Activated naive CD8-positive, alpha-beta T cell treated with anti-CD3 and anti-CD28 coated beads for 36 hours (primary cell): ENCODE data around the gene ZNF586. TPM values are rescaled to one million over a fixed set of nuclear protein-coding genes. Genes with fewer than 3 reads are reported as not detected.
A peak's percentile ranks its signal among the peaks of the same experiment; 100 is the strongest.

ENCODE experiments used
- DNase-seq: peaks from one replicate; pipeline ENCODE4 v3.0.0; 2021
- H3K27ac Mint-ChIP-seq: one replicate; pipeline ENCODE4 v1.8.0; 2022; ENCODE audit warnings: mild to moderate bottlenecking, moderate library complexity, mixed read lengths
- H3K27me3 Mint-ChIP-seq: one replicate; pipeline ENCODE4 v1.8.0; 2022; ENCODE audit warnings: mild to moderate bottlenecking, mixed read lengths
- H3K36me3 Mint-ChIP-seq: one replicate; pipeline ENCODE4 v1.8.0; 2021; ENCODE audit warnings: mild to moderate bottlenecking, mixed read lengths
- H3K4me1 Mint-ChIP-seq: one replicate; pipeline ENCODE4 v1.8.0; 2021; ENCODE audit warnings: mixed read lengths
- H3K4me3 Mint-ChIP-seq: one replicate; pipeline ENCODE4 v1.8.0; 2022; ENCODE audit warnings: mild to moderate bottlenecking, moderate library complexity, mixed read lengths
- H3K9me3 Mint-ChIP-seq: one replicate; pipeline ENCODE4 v1.8.0; 2022; ENCODE audit warnings: mixed read lengths
- total RNA-seq, 2 experiments: library from RNA; stranded (reverse); gene quantifications; one replicate each; pipeline ENCODE4 v1.2.3, GENCODE V29; 2021

ZNF586 gene
- total RNA-seq, 2 experiments from 2014 or later, result 16.1 to 17.9 TPM

GRCh38 chr19:57829316-57829715 lies 59.8 kb downstream of the ZNF586 start:
- Mint-ChIP-seq H3K36me3 (peaks cover 54% of the 10 kb centered on the region), H3K27me3 (no peaks in the 10 kb centered on the region), H3K4me3 (no peak overlapping the region), H3K9me3 (no peaks in the 10 kb centered on the region), H3K4me1 (peaks cover 41% of the 10 kb centered on the region), H3K27ac (no peak overlapping the region)
- no peak for DNase-seq

- Mint-ChIP-seq H3K4me3 (peak within 1 kb of the TSS; percentile 59), H3K4me1 (peaks cover 36% of the 10 kb centered on the region), H3K9me3 (no peaks in the 10 kb centered on the region), H3K27me3 (no peaks in the 10 kb centered on the region), H3K27ac (peak within 1 kb of the TSS; percentile 60), H3K36me3 (peaks cover 49% of the 10 kb centered on the region)
- peak; percentile 35 for DNase-seq
Observed at GRCh38 chr19:57830071-57830602, 60.7 kb downstream of the ZNF586 start, which contains the start of gene ZNF587B. TSS of gene ZNF587B (plus strand) at chr19:57830299. CDS start at chr19:57830529, 230 bp downstream.

Other genes starting within 250 kb of the ZNF586 start
- gene ZNF549, start 242.3 kb upstream of the ZNF586 start, total RNA-seq, result 1 to 10 TPM; 5.6 to 6.1 TPM
- gene ZNF550, start 209.8 kb upstream of the ZNF586 start, total RNA-seq, result 10 to 100 TPM; 10.9 to 11.4 TPM
- 1 to 10 TPM; 5.9 to 7.0 TPM for gene ZNF416, start 190.8 kb upstream of the ZNF586 start, total RNA-seq
- 10 to 100 TPM; 13.1 to 14.4 TPM for gene ZIK1, start 185.5 kb upstream of the ZNF586 start, total RNA-seq
- gene ZNF530, start 169.8 kb upstream of the ZNF586 start, total RNA-seq, result 10 to 100 TPM; 11.0 to 12.2 TPM
- 10 to 100 TPM; 18.8 to 19.5 TPM for gene ZNF134, start 155.4 kb upstream of the ZNF586 start, total RNA-seq
- 1 to 10 TPM; 6.9 to 7.9 TPM for gene ZNF211, start 136.5 kb upstream of the ZNF586 start, total RNA-seq
- gene ZSCAN4, start 100.7 kb upstream of the ZNF586 start, total RNA-seq, result under 1 TPM in 1 of 2 experiments, not detected in 1; 0.14 TPM
- 10 to 100 TPM; 18.2 to 21.4 TPM for gene ZNF551, start 87.7 kb upstream of the ZNF586 start, total RNA-seq
- 1 to 10 TPM; 6.3 to 6.7 TPM for gene ZNF154, start 60.5 kb upstream of the ZNF586 start, total RNA-seq
- 10 to 100 TPM in 1 of 2 experiments, 1 to 10 TPM in 1; 8.9 to 10.9 TPM for gene ZNF671, start 42.1 kb upstream of the ZNF586 start, total RNA-seq
- gene ZNF776, start 22.9 kb upstream of the ZNF586 start, total RNA-seq, result 10 to 100 TPM; 12.5 to 15.5 TPM
- 1 to 10 TPM; 6.6 to 7.7 TPM for gene ZNF552, start 45.2 kb downstream of the ZNF586 start, total RNA-seq
- 10 to 100 TPM; 29.3 to 32.6 TPM for gene ZNF587B, start 60.6 kb downstream of the ZNF586 start, total RNA-seq
- 10 to 100 TPM; 20.6 to 24.3 TPM for gene ZNF587, start 80.2 kb downstream of the ZNF586 start, total RNA-seq
- 10 to 100 TPM; 40.6 to 45.9 TPM for gene ZNF814, start 119.4 kb downstream of the ZNF586 start, total RNA-seq
- 10 to 100 TPM; 11.9 to 12.9 TPM for gene ZNF417, start 146.9 kb downstream of the ZNF586 start, total RNA-seq
- 1 to 10 TPM; 5.4 to 6.5 TPM for gene ZNF418, start 165.7 kb downstream of the ZNF586 start, total RNA-seq
- gene ZNF256, start 178.0 kb downstream of the ZNF586 start, total RNA-seq, result 10 to 100 TPM; 12.9 to 13.8 TPM
- not detected for gene C19orf18, start 204.9 kb downstream of the ZNF586 start, total RNA-seq
- 1 to 10 TPM; 6.9 to 7.0 TPM for gene ZNF606, start 233.1 kb downstream of the ZNF586 start, total RNA-seq